GM15510 (cell line): Measurements from ENCODE around the gene ORAI3.

Source experiments
- POLR2A ChIP-seq: IDR thresholded peaks from 3 replicates; pipeline ENCODE4 v1.6.1; 2011; ENCODE audit warnings: borderline replicate concordance; ENCODE audit not compliant: insufficient read length; ENCODE audit errors: extremely low read depth

The ORAI3 gene

DNA sequence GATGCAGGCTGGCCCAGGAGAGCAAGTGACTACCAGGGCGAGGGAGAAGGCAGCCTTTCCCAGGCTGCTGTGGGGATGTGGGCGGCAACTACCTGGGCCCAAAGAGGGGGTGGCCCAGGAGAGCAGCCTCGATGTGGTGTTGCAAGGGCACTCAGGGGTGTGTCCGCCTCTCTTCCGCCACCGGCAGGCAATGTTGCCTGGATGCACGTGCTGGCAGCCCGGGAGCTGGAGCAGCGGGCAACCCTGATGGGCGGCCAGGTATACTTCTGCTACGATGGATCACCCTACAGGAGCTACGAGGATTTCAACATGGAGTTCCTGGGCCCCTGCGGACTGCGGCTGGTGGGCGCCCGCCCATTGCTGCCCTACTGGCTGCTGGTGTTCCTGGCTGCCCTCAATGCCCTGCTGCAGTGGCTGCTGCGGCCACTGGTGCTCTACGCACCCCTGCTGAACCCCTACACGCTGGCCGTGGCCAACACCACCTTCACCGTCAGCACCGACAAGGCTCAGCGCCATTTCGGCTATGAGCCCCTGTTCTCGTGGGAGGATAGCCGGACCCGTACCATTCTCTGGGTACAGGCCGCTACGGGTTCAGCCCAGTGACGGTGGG, 38.8 kb downstream of the ORAI3 start:
- TF ChIP-seq POLR2A = no peak

DNA sequence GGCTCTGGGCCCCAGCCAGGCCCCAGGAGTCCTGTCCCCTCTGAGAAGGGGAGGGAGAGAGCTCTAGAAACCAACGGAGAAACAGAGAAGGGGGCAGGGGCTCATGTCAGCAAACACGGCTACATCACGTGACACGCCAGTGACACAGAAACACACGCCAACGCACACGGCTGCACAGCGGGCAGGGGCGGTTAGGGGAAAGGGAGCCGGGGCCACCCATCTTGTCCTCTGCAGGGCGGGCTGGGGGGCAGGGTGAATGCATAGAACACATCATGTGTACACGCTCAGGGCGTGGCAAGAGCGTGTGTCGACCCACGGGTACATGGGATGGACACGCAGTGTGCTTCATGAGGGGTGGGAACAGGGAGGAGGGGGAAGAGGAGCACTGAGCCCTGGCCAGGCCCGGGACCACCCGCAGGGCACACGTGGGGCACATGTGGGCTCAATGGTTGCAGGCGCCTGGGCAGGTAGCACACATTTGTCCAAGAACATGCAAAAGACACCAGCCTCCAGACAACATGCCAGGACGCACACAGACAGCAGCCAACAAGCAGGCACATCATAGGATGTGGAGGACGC, 40.7 kb downstream of the ORAI3 start:
- TF ChIP-seq POLR2A = no peak

DNA sequence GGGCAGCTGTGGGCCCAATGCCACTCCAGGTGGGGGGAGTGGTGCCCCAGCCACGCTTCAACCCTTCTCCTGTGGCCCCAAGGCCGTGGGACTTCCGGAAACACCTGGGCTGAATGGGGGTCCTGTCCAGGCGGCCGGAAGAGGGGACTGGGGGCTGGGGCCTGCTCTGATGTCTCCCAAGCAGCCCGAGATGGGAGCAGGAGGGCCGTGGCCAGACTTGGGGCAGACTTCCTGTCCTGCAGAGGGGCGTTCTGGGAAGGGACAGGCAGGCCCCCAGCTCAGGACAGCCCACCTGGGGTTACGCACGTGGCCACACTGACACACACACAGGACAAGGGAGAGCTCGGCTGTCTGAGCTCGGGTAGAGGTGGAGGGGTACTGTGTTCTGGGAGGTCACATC, 41.2 kb downstream of the ORAI3 start:
- TF ChIP-seq POLR2A = no peak

DNA sequence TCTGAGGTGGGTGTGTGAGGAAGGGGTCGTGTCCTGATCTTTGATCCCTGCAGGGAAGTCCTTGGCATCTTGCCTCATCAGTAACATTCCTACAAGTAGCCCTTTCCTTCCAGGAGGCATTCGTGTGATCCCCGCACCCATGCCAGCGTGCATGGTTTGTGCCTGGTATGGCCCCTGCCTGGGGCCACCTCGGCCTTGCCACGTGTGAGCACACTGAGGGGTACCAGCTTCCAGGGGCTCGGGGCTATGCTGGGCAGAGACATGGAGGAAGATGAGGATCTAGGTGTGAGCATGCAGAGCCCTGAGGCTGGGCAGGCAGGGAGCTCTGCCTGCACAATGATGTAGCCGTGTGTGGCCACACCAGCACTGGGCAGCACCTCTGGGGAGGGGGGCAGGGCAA, 42.2 kb downstream of the ORAI3 start:
- TF ChIP-seq POLR2A = no peak

- no peak for TF ChIP-seq POLR2A
These were observed 43.5 kb downstream of the ORAI3 start for GRCh38 chr16:30992276-30992780.

GRCh38 chr16:30992931-30993816, 44.3 kb downstream of the ORAI3 start:
- TF ChIP-seq POLR2A = no peak

GRCh38 chr16:30995927-30996323, 47.1 kb downstream of the ORAI3 start:
- TF ChIP-seq POLR2A = no peak

- TF ChIP-seq POLR2A = no peak
These were observed 47.6 kb downstream of the ORAI3 start for GRCh38 chr16:30996324-30996984.

GRCh38 chr16:30996985-30997724, 48.3 kb downstream of the ORAI3 start:
- TF ChIP-seq POLR2A = peak; percentile 78

GRCh38 chr16:30997725-30998711, 49.1 kb downstream of the ORAI3 start:
- no peak for TF ChIP-seq POLR2A

GRCh38 chr16:30998852-30999761, 50.2 kb downstream of the ORAI3 start:
- no peak for TF ChIP-seq POLR2A

DNA sequence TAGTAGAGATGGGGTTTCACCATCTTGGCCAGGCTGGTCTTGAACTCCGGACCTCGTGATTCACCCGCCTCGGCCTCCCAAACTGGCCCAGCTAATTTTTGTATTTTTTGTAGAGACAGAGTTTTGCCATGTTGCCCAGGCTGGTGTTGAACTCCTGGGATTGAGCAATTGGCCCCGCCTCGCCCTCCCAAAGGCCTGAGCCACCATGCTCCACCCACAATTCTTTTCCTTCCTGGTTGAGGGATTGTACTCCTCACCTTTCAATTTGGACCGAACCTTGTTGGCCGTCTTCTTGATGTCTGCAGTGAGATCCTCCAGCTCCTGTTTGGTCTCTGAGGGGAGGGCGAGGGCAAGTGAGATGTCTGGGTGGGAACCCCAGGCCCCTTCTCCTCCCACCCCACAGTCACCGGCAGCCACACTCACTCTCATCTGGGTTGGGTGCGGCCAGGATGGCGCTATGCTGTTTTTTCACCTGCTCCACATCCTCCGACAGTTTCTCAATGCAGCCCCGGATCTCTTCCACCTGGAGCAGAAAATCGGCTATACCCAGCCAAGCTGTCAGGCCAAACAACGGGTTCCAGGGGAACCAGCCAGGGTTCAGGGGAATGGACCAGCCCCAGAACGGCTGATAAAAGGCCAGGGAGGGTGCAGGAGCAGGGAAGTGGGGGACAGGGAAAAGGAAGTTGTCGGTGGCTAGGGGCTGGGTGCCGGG, 52.0 kb downstream of the ORAI3 start:
- no peak for TF ChIP-seq POLR2A
